ENCODE measurements around the gene GPR89A.
"Not testable (repeated sequence)": the region's sequence is repeated elsewhere in the genome, so short reads cannot be mapped to it uniquely, and the experiment has no call there.

GPR89A gene

DNA sequence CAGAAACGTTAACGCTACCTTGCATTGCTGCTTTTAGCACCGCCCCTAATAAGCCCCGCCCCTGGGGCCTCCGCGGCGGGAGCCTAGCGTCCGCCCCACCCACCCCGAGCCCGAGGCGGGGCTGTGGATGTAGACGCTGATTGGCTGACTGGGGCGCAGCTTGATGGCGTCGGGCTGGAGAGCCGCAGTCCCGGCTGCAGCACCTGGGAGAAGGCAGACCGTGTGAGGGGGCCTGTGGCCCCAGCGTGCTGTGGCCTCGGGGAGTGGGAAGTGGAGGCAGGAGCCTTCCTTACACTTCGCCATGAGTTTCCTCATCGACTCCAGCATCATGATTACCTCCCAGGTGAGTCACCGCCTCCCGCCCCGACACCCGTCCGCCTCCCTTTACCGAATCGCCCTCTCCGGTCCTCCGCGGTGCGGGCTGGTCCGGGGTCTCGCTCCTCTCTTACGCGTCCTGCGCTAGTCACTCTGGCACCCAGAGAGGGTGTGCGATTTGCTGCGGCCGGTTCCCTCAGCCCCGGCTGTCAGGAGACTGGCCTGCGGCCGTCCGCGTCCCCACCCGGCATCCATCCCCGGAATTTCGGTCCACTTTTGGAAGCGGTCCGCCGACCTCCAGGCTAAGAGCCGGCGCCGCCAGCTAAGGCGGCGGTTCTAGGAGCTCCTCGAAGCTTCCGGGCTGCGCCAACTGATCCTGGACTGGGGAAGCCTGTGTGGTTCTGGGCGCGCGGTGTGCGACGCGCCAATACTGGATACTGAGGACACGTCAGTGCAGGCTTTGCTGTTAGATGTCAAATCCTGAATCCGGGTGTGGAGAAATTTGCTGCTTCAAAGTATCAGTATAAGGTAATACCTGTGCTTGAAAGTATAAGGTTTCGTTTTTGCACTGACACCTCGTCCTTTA lies at the start of gene GPR89A:
Gene GPR89A (plus strand): TSS at position 156 of the 901 bp plus-strand sequence. CDS start 146 bp downstream, at position 302.
- in situ Hi-C loops (cut with HindIII; ENCODE audit: low sequenced_read_pairs): not testable (repeated sequence)

DNA sequence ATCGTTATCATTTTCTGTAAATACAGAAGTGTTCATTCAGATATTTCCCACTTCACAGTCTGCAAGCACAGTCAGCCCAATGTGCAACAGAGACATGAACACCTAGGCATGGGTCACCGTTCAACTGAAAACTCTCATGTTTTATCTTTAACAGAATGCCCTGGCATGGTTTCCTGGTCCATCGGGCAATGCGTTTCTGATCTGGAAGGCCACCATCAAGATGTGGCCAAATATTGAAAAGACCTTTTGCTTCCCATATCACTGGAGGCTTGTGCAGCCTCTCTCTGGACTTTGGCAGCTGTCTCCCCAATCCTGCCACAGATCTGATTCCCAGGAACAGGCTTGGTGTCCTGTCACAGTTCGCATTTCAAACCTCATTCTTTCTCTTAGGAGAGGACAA lies 21.0 kb upstream of the GPR89A start:
- in situ Hi-C loops (cut with HindIII; ENCODE audit: low sequenced_read_pairs): not testable (repeated sequence)

DNA sequence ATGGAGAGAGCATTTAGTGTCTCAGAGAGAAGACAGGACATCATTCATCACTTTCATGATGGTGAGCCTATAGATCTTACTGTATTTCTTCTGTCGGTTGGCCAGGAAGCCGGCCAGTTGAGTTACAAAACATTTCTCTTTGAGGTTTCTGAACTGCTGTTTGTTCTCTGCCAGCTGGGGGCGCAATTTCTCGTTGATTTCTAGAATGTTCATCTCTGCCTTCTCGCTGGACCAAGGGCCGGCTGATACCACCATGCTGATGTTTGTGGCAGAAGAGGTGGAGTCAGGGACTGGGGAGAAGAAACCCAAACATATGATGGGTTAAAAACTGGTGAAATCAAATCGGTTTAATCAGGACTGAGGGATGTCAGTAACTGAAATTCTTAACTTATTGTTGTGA lies 17.0 kb upstream of the GPR89A start:
- in situ Hi-C loops (cut with HindIII; ENCODE audit: low sequenced_read_pairs): not testable (repeated sequence)

DNA sequence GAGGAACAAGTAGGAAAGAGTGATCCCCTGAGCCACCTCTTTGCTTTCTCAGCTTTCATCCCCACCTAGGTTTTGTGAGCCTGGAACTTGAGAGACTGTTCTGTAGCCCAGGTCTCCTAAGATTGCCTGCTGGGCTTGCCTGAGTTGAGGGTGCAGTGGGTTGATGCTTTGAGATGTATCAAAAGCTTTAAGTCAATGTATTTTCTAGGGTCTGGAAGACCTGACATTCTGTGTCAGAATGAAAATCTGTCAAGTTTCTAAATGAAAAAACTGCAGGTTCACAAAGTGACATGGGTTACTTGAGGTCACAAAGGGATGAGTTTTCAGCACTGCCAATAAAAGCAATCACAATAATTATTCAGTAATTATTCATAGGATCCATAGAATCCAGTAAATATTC lies 15.4 kb upstream of the GPR89A start:
- in situ Hi-C loops (cut with HindIII; ENCODE audit: low sequenced_read_pairs): not testable (repeated sequence)

DNA sequence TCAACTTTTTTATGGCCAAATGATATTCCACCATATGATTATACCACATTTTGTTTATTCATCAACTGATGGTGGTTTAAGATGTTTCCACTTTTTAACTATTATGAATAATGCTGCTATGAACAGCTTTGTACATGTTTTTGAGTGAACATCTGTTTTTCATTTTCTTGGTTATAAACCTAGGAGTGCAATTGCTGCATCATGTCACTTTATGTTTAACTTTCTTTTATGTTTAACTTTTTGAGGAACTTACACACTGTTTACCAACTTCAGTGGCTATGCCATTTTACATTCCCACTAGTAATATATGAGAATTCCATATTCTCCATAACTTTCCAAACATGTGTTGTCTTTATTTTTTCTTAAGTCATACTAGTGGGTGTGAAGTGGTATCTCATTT lies 12.4 kb upstream of the GPR89A start:
- in situ Hi-C loops (cut with HindIII; ENCODE audit: low sequenced_read_pairs): not testable (repeated sequence)

DNA sequence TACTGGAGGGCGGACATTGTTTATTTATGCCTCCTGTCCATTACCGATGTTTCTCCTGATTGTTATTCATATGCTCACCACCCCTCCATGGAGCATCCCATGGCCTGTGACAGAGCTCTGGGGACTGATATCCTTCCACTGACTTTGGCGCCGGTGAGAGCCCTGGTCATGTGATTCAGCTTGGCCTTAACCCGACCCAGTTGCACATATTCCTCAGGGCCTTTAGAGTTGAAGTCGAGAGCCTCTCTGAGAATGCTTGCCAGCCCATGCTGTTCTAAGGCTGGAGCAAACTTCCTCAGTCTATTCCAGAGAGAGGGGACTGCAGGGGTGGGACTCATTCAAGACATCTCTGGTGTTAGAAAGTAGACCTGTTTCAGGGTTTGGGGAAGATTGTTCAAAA lies 11.6 kb upstream of the GPR89A start:
- in situ Hi-C loops (cut with HindIII; ENCODE audit: low sequenced_read_pairs): not testable (repeated sequence)

DNA sequence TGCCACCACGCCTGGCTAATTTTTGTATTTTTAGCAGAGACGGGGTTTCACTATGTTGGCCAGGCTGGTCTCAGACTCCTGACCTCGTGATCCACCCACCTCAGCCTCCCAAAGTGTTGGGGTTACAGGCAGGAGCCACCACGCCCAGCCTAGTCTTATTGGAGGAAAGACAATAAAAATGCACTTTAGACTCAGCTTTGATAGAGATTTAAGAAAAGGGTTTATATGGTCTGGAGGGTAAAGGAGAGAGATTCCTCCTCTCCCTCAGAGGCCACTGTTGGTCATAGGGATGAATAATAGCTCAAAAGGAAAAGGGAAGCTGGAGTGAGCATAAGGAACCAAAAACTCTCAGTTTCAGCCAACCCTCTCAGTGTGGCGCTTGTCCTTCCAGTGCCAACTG lies 8.4 kb upstream of the GPR89A start:
- in situ Hi-C loops (cut with HindIII; ENCODE audit: low sequenced_read_pairs): not testable (repeated sequence)

DNA sequence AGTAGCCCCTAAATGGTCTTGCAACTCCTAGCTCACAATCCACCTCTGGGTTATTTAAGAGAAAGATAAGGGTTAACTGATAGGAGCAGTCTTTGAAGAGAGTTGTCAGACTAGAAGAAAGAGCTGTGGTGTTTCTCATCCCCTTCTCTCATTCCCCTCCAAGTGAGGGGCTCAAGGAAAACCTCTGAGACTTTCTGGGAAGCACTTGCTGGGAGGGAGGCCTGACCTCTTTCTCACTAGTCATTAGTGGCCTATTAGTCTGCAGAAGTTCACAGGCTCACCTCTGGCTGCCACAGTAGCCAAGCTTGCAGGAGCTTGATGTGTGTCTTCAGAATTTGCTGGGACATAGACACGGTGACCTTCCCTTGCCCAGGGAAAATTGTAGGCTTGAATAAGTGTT lies 6.2 kb upstream of the GPR89A start:
- in situ Hi-C loops (cut with HindIII; ENCODE audit: low sequenced_read_pairs): no loop called here

DNA sequence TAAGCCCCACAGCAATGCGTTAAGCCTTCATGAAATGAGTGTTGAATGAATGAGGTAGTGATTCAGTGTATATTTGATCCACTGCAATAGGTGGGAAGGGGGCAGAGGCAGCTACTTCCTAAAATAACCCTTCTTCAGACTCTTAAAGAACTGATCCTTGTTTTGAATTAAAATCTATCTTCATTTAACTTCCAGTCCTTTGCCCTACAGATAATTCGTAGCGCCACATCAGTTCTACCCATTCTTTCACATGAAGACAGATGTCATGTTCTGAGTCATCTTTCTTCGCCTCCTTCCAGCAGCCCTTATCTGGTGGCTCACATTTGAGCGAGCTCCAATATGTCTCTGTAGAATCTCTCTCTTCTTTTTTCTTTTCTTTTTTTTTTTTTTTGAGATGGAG lies 948 bp upstream of the GPR89A start:
- in situ Hi-C loops (cut with HindIII; ENCODE audit: low sequenced_read_pairs): not testable (repeated sequence)

DNA sequence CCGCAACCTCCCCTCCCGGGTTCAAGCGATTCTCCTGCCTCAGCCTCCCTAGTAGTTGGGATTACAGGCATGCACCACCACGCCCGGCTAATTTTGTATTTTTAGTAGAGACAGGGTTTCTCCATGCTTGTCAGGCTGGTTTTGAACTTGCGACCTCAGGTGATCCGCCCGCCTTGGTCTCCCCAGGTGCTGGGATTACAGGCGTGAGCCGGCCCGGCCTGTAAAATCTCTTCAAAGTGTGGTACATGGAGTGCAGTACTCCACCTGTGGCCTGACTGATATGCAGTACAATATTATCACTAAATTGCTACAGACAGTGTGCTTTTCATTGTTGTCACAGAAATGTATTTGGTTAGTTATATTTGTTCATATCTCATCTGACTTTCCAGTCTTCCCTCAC lies 499 bp upstream of the GPR89A start:
- in situ Hi-C loops (cut with HindIII; ENCODE audit: low sequenced_read_pairs): not testable (repeated sequence)

DNA sequence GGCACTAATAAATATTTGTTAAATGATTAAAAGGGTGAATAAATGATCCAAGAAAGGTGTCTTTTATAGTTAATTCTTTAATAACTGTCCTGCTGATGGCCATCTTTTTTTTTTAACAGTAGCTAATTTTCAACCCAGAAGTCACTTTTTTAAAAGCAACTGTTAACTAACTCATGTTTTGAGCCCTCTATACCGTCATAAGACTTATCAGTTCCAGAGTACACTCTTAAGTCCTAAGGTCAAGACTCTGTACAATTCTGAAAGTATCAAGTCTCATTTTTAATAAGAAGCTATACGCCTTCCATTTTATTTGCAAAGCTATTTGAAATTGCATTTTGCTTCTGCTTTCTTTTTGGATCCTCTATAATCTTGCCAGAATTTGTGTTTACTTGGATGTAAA lies 3.0 kb downstream of the GPR89A start:
- in situ Hi-C loops (cut with HindIII; ENCODE audit: low sequenced_read_pairs): not testable (repeated sequence)

DNA sequence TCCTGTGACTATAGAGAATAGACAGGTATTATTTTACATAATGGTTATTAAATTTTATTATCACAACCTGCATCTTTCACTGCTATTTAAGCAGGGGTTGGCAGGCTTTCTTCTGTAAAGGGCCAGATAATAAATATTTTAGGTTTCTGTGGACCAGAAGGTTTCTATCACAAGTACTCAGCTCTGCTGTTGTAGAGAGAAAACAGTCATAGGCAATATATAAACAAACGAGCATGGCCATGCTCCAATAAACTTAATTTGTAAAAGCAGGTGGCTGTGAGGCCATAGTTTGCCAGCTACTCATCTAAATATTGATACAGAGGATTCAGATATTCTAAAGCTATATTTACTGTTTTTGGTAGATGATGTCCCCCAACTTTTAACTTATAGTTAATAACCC lies 12.3 kb downstream of the GPR89A start:
- in situ Hi-C loops (cut with HindIII; ENCODE audit: low sequenced_read_pairs): not testable (repeated sequence)

DNA sequence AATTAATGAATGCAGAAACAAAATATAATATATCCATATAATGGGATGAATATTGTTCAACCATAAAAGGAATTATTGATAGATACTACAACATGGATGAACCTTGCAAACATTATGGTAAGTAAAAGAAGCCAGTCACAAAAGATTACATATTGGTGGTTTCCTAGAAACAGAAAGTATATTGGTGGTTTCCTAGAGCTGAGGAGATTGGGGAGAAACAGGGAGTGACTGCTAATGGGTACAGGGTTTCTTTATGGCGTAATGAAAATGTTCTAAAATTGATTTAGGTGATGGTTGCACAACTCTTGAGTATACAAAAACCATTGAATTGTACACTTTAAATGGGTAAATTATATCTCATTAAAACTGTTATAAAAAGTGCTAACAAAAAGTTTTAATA lies 14.4 kb downstream of the GPR89A start:
- in situ Hi-C loops (cut with HindIII; ENCODE audit: low sequenced_read_pairs): not testable (repeated sequence)

DNA sequence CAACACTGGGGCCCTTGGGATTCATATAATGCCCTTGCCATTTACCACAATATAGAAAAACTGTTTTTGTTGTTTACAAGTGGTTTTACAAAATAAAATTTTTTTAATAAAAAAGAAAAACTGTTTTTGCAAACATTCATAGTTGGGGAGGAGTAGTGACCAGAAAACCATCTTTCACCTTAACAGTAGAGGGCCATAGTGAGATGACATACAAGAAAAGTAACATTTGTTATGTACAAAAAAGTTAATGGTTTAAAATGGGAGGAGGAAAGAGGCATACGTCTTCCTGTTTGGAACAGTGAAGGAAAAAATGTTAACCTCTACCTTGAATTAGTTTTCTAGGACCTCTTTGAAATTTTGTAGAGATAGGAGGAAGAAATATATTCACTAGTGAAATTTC lies 28.4 kb downstream of the GPR89A start:
- in situ Hi-C loops (cut with HindIII; ENCODE audit: low sequenced_read_pairs): not testable (repeated sequence)

DNA sequence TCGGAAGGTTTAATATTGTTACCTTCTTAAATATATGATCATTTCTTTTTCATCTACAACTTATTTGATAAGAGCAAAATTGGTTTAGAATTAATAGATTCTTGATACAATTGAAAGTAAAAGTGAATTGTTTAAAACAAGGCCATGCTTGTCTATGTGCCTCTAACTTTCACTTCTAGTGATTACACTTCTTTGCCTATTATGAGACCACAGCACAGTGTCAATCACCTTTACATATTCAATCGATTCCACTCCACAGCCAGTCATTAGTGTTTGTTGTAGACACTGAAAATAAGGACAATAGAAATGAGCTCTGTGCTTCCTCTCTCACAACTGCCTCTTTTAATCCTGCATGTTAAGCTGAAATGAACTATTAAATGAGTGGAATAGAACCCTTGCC lies 34.1 kb downstream of the GPR89A start:
- in situ Hi-C loops (cut with HindIII; ENCODE audit: low sequenced_read_pairs): not testable (repeated sequence)

DNA sequence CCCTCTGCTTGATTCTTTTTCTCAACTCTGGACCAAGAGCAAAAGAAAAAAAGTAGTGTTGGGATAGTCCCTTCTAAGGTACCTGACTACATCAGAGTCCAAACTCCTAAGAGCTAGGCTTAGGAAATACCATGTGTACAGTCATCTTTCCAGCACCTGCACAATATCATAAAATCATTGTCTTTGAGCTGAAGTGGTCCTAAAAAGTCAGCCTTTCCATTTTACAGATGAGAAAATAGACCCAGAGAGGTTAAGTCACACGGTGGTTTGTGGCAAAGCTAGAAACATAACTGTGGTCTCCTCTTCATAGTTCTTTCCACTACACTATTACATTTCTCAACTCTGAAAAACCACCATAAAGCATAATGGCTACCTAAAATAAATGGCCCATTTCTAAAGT lies 36.2 kb downstream of the GPR89A start:
- in situ Hi-C loops (cut with HindIII; ENCODE audit: low sequenced_read_pairs): not testable (repeated sequence)

DNA sequence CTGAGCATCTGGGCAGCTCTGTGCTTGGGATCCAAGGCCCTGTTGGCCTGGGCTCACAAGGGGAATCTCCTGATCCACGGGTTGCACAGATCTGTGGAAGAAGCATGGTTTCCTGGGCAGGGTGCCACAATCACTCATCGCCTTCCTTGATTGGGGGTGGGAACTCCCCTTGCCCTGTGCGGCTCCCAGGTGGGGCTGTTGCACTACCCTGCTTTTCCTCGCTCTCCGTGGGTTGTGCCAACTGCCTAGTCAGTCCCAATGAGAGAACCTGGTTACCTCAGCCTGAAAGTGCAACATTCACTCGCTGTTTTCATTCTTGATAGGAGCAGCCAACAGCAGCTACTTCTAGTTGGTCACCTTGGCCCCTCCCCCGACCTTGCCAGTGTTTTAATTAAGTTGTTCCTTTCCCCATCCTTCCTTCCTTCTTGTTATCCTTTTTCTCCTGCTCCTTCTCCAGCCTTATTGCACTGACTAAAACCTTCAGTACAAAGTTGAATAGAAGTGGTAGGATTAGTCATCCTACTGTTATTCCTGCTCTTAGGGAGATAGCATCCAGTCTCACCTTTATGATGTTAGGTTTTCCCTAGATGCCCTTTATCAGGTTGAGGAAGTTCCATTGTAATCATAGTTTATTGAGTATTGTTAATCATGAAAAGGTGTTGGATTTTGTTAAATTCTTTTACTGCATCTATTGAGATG lies 48.6 kb downstream of the GPR89A start:
- in situ Hi-C loops (cut with HindIII; ENCODE audit: low sequenced_read_pairs): not testable (repeated sequence)

DNA sequence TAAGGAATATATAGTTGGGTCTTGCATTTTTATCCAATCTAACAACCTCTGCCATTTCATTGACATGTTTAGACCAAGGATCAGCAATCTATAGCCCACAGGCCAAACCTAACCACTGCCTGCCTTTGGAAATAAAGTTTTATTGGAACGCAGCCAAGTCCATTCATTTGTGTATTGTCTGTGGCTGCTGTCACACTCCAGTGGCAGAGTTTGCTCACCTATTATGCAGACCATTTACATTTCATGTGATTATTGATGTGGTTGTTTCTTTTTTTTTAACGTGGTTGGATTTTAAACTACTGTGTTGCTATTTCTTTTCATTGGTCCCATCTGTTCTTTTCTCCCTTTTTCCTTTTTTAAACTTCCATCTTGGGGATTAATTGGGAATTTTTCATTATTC lies 54.7 kb downstream of the GPR89A start:
- in situ Hi-C loops (cut with HindIII; ENCODE audit: low sequenced_read_pairs): not testable (repeated sequence)

DNA sequence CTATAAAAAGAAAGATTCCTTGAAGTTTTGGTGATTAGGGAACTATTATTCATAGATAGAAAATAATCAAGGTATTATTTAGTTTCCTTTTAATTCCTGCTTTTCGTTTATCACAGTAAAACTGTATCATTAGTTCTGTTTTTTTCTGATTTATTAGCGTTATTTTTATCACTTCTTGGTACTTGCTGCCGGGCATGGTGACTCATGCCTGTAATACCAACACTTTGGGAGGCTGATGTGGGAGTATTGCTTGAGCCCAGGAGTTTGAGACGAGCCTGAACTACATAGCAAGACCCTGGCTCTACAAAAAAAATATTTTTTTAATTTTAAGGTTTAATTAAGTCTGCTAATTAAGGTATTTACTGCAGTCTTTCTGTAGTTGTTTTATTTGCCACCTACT lies 57.2 kb downstream of the GPR89A start:
- in situ Hi-C loops (cut with HindIII; ENCODE audit: low sequenced_read_pairs): not testable (repeated sequence)

DNA sequence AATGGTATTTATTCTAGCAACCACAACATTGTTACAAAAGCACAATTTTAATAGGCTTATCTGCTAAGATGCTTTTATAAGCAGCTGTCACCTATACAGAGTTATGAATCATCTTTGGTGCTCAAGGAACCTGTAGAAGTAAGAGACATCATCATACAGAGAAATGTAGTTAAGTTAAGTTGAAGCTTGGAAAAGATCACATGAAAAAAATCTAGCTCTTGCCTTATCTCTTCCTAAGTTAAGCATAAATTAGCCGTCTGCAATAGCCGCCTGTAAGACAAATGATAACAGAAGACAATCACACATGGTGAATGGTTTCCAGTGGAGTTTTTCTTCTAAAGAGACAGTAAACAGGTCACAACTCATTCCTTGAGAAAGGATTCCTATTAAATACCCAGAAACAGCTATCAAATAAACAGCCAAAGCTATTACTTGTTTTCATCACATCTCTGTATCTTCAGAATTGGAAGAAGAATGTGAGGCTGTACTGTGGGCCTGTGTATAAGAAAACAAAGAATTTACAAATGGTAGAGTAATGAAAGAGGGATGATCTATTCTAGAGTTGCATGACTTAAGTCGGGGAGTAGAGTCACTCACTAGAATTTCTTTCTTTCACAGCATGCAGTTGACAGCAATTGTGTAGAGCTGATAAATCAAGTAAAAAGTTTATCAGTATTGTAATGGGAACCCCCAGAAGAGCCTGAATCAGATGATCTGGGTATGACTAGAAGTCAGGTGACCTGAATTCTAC lies 63.4 kb downstream of the GPR89A start:
- in situ Hi-C loops (cut with HindIII; ENCODE audit: low sequenced_read_pairs): not testable (repeated sequence)

DNA sequence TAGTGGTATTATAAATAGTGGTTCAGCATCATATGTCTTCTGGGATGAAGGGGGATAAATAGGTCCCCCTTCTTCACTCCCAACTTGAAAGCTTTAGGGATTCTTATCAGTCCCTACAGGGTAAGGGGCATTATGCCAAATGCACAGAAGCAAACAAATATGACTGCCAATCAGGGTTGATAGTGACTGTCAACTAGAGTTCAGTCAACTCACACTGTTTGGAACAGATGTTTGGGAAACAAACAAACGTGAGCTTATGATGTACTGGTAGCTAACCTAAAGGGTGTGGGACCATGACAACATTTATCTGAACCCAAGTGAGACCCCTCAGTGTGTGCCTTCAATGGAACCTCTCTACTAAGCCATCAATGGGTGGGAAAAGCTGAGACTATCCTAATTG lies 65.4 kb downstream of the GPR89A start:
- in situ Hi-C loops (cut with HindIII; ENCODE audit: low sequenced_read_pairs): not testable (repeated sequence)

Measured in endothelial cell of hepatic sinusoid (primary cell).